CD4-positive, alpha-beta T cell (primary cell): ENCODE measurements around the gene PLXNA2. TPM values are rescaled to one million over a fixed set of nuclear protein-coding genes. Genes with fewer than 3 reads are reported as not detected.

ENCODE experiments used
- ATAC-seq: fragments of 200-7000 bp; cut with Tn5 transposase; one replicate; pipeline ENCODE4 v1.10.0; 2022; ENCODE audit warnings: mild to moderate bottlenecking; ENCODE audit not compliant: poor library complexity
- CTCF ChIA-PET: fragments of 350-600 bp; sonication (Branson Sonifier 250); formaldehyde crosslinking; loops from one replicate; lab custom pipeline; 2021; ENCODE audit warnings: antibody characterized with exemption, inconsistent platforms; lab: Charles Lee
- POLR2A ChIA-PET: fragments of 350-600 bp; sonication (Branson Sonifier 250); formaldehyde crosslinking; loops from one replicate; lab custom pipeline; 2021; ENCODE audit warnings: antibody characterized with exemption, inconsistent platforms; lab: Charles Lee
- DNase-seq, 14 experiments: peaks; one replicate each; pipeline ENCODE4 v3.0.0-alpha.2; 2013 to 2020; ENCODE audit warnings: mixed read lengths in 2 of 14
- H3K27ac ChIP-seq, 2 donors: one replicate each; pipeline versions ENCODE4 v1.5.1 to v1.7.0; 2013; ENCODE audit warnings: low read length in 2 of 2, low read depth in 1 of 2, mild to moderate bottlenecking in 1 of 2
- H3K27me3 ChIP-seq, 2 experiments: 1 replicate in 1 of 2; 2 replicates in 1 of 2; pipeline versions ENCODE4 v1.6.1 to v1.7.0; 2013; ENCODE audit warnings: low read length in 2 of 2, control low read depth in 1 of 2, mild to moderate bottlenecking in 1 of 2, moderate library complexity in 1 of 2; ENCODE audit not compliant: insufficient read depth in 2 of 2, control insufficient read depth in 1 of 2
- H3K36me3 ChIP-seq: one replicate; pipeline ENCODE4 v1.6.1; 2013; ENCODE audit warnings: low read length, control low read depth; ENCODE audit not compliant: insufficient read depth
- H3K4me1 ChIP-seq: one replicate; pipeline ENCODE4 v1.6.1; 2013; ENCODE audit warnings: low read length, control low read depth; ENCODE audit not compliant: insufficient read depth
- H3K4me3 ChIP-seq: one replicate; pipeline ENCODE4 v1.5.1; 2013; ENCODE audit warnings: mild to moderate bottlenecking, low read length, moderate library complexity
- H3K9me3 ChIP-seq, 2 experiments: 1 replicate in 1 of 2; 2 replicates in 1 of 2; pipeline versions ENCODE4 v1.6.1 to v1.7.0; 2013; ENCODE audit warnings: low read length in 2 of 2, mild to moderate bottlenecking in 2 of 2, control low read depth in 1 of 2, moderate library complexity in 1 of 2; ENCODE audit not compliant: control insufficient read depth in 1 of 2, insufficient read depth in 1 of 2
- H3K27ac Mint-ChIP-seq: one replicate; pipeline ENCODE4 v1.8.0; 2020; ENCODE audit warnings: mixed read lengths
- H3K27me3 Mint-ChIP-seq: one replicate; pipeline ENCODE4 v1.8.0; 2021; ENCODE audit warnings: mixed read lengths
- H3K36me3 Mint-ChIP-seq: one replicate; pipeline ENCODE4 v1.8.0; 2021; ENCODE audit warnings: low read depth, mixed read lengths
- H3K4me1 Mint-ChIP-seq: one replicate; pipeline ENCODE4 v1.8.0; 2021; ENCODE audit warnings: low read depth, mixed read lengths
- H3K4me3 Mint-ChIP-seq: one replicate; pipeline ENCODE4 v1.8.0; 2020; ENCODE audit warnings: mild to moderate bottlenecking, mixed read lengths
- H3K9me3 Mint-ChIP-seq: one replicate; pipeline ENCODE4 v1.8.0; 2020; ENCODE audit warnings: mixed read lengths
- CTCF ChIP-seq: fragments of 200-600 bp; IDR thresholded peaks from one replicate; pipeline ENCODE4 v1.8.0; 2022; ENCODE audit warnings: antibody characterized with exemption, mild to moderate bottlenecking
- intact Hi-C, 2 experiments: fragments of 100-400 bp; cut with DNase I in 1 of 2; cut with micrococcal nuclease in 1 of 2; formaldehyde crosslinking; loops; one replicate each; pipeline versions ENCODE4 v1.15.1 to v1.9.0; 2023 to 2025; cut with DNase I, micrococcal nuclease
- total RNA-seq, 174 experiments: library from RNA in 2 of 174; stranded (reverse) in 2 of 174; gene quantifications; one replicate each; pipeline ENCODE4 v1.2.3 and lab custom pipeline; 2021 to 2026

PLXNA2 gene
- total RNA-seq, 2 experiments from 2014 or later: 0.75 to 0.77 TPM

GRCh38 chr1:208243527-208243966 is 637 bp downstream of the PLXNA2 start:
- ATAC-seq (no peak), DNase-seq (peak in 6 of 14 experiments; percentile 3 to 47 (median 12))
- ChIA-PET CTCF (interaction anchor here (1.6 to 3.4 kb wide), 2 partner anchors 14 to 222 kb away, joined by 5 to 38 read pairs; no protein-coding TSS in a partner anchor), POLR2A (interaction anchor here (1.3 to 2.2 kb wide), 3 partner anchors 9 to 419 kb away, joined by 3 to 9 read pairs (median 4); no protein-coding TSS in a partner anchor)
- peak overlapping the region; percentile 91 for H3K4me3 Mint-ChIP-seq
- Histone ChIP-seq H3K27me3 (peaks cover 20 to 27% of the 10 kb centered on the region in 2 experiments), H3K4me3 (peak overlapping the region; percentile 77), H3K27ac (no peak overlapping the region), H3K36me3 (no peaks in the 10 kb centered on the region), H3K9me3 (no peaks in the 10 kb centered on the region), H3K4me1 (peaks cover 15% of the 10 kb centered on the region)
- TF ChIP-seq CTCF: no peak
- H3K36me3 Mint-ChIP-seq: no peaks in the 10 kb centered on the region
- peaks cover 10% of the 10 kb centered on the region for H3K4me1 Mint-ChIP-seq
- no peaks in the 10 kb centered on the region for H3K9me3 Mint-ChIP-seq
- intact Hi-C loops: loop anchor here in 1 of 2 experiments (2.0 to 10.0 kb wide), 2 partner anchors 217 to 369 kb away; no protein-coding TSS in a partner anchor
- H3K27ac Mint-ChIP-seq: no peak overlapping the region
- peaks cover 32% of the 10 kb centered on the region for H3K27me3 Mint-ChIP-seq

- intact Hi-C loops: loop anchor here in 1 of 2 experiments (2.0 to 10.0 kb wide), 2 partner anchors 216 to 368 kb away; no protein-coding TSS in a partner anchor
- POLR2A ChIA-PET: interaction anchor here (2.2 kb wide), 1 partner anchor 9 kb away, joined by 9 read pairs; no protein-coding TSS in a partner anchor
- H3K27me3 Mint-ChIP-seq: peaks cover 37% of the 10 kb centered on the region
These were observed 1.1 kb downstream of the PLXNA2 start for GRCh38 chr1:208242941-208243526.

GRCh38 chr1:208242146-208242545 is 2.0 kb downstream of the PLXNA2 start:
- intact Hi-C loops: loop anchor here in 1 of 2 experiments (2.0 to 10.0 kb wide), 2 partner anchors 215 to 367 kb away; no protein-coding TSS in a partner anchor
- H3K9me3 Mint-ChIP-seq: no peaks in the 10 kb centered on the region

More at GRCh38 chr1:208242941-208243526, 1.1 kb downstream of the PLXNA2 start:
- H3K27ac Mint-ChIP-seq: no peak overlapping the region
- H3K9me3 ChIP-seq: no peaks in the 10 kb centered on the region
- H3K27me3 ChIP-seq: peaks cover 20 to 27% of the 10 kb centered on the region in 2 experiments
- no peaks in the 10 kb centered on the region for H3K36me3 Mint-ChIP-seq
- no peak for TF ChIP-seq CTCF
- H3K4me1 Mint-ChIP-seq: peaks cover 10% of the 10 kb centered on the region
- no peaks in the 10 kb centered on the region for H3K9me3 Mint-ChIP-seq
- CTCF ChIA-PET: interaction anchor here (3.4 kb wide), 1 partner anchor 221 kb away, joined by 38 read pairs; no protein-coding TSS in a partner anchor
- no peak overlapping the region for H3K27ac ChIP-seq
- no peaks in the 10 kb centered on the region for H3K36me3 ChIP-seq
- ATAC-seq: no peak
- peak overlapping the region; percentile 82 for H3K4me3 Mint-ChIP-seq
- H3K4me1 ChIP-seq: peaks cover 15% of the 10 kb centered on the region
- peak in 4 of 14 experiments; percentile 14 to 47 (median 30) for DNase-seq
- no peak overlapping the region for H3K4me3 ChIP-seq

More at GRCh38 chr1:208242146-208242545, 2.0 kb downstream of the PLXNA2 start:
- H3K9me3 ChIP-seq: no peaks in the 10 kb centered on the region
- ChIA-PET CTCF (no interaction called here), POLR2A (no interaction called here)
- H3K27ac ChIP-seq: no peak overlapping the region
- H3K27me3 Mint-ChIP-seq: peaks cover 46% of the 10 kb centered on the region
- no peaks in the 10 kb centered on the region for H3K36me3 Mint-ChIP-seq
- H3K36me3 ChIP-seq: no peaks in the 10 kb centered on the region
- H3K27me3 ChIP-seq: peaks cover 24 to 30% of the 10 kb centered on the region in 2 experiments
- DNase-seq: no peak
- H3K4me1 ChIP-seq: peaks cover 15% of the 10 kb centered on the region
- H3K4me1 Mint-ChIP-seq: peaks cover 10% of the 10 kb centered on the region
- TF ChIP-seq CTCF: no peak
- H3K27ac Mint-ChIP-seq: no peak overlapping the region
- peak overlapping the region; percentile 82 for H3K4me3 Mint-ChIP-seq
- no peak for ATAC-seq
- H3K4me3 ChIP-seq: no peak overlapping the region
